Activated naive CD8-positive, alpha-beta T cell (primary cell): Measurements from ENCODE around the gene ARHGEF7.

ENCODE experiments used
- H3K27ac Mint-ChIP-seq: one replicate; pipeline ENCODE4 v1.8.0; 2021; ENCODE audit warnings: mixed read lengths
- H3K27me3 Mint-ChIP-seq: one replicate; pipeline ENCODE4 v1.8.0; 2021; ENCODE audit warnings: mixed read lengths
- H3K36me3 Mint-ChIP-seq: one replicate; pipeline ENCODE4 v1.8.0; 2021; ENCODE audit warnings: mixed read lengths
- H3K4me1 Mint-ChIP-seq: one replicate; pipeline ENCODE4 v1.8.0; 2021; ENCODE audit warnings: low read depth, mixed read lengths
- H3K4me3 Mint-ChIP-seq: one replicate; pipeline ENCODE4 v1.8.0; 2021; ENCODE audit warnings: mild to moderate bottlenecking, mixed read lengths
- H3K9me3 Mint-ChIP-seq: one replicate; pipeline ENCODE4 v1.8.0; 2021; ENCODE audit warnings: low read depth, mixed read lengths

The ARHGEF7 gene

GRCh38 chr13:111344471-111345191 is 229.5 kb downstream of the ARHGEF7 start:
- H3K9me3 Mint-ChIP-seq = no peaks in the 10 kb centered on the region
- H3K4me1 Mint-ChIP-seq = no peaks in the 10 kb centered on the region
- no peak overlapping the region for H3K4me3 Mint-ChIP-seq
- H3K36me3 Mint-ChIP-seq = peaks cover 1% of the 10 kb centered on the region
- H3K27ac Mint-ChIP-seq = no peak overlapping the region
- H3K27me3 Mint-ChIP-seq = no peaks in the 10 kb centered on the region

DNA sequence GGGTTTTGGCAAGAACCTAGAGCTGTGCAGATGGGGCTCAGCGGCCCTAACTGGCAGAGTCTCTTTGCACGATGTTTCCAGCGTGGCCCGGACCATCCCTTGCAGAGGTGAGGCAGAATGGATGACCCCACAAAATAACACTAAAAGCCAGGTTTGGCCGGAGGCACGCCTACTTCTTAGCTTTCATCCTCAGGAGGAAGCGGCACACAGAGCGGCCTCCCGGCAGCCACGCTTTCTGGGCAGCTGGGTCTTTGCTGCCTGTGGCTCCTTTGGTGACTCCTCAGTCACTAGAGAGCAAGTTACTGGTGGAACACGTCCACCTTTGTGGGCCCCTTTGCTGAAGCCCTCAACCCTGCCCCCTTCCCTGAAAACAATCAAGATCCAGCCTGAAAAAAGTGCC is 230.6 kb downstream of the ARHGEF7 start:
- H3K4me3 Mint-ChIP-seq = no peak overlapping the region
- H3K27me3 Mint-ChIP-seq = no peaks in the 10 kb centered on the region
- no peaks in the 10 kb centered on the region for H3K36me3 Mint-ChIP-seq
- no peak overlapping the region for H3K27ac Mint-ChIP-seq
- H3K4me1 Mint-ChIP-seq = no peaks in the 10 kb centered on the region
- no peaks in the 10 kb centered on the region for H3K9me3 Mint-ChIP-seq

- Mint-ChIP-seq H3K9me3 (no peaks in the 10 kb centered on the region), H3K4me1 (no peaks in the 10 kb centered on the region), H3K27me3 (no peaks in the 10 kb centered on the region), H3K27ac (no peak overlapping the region), H3K4me3 (no peak overlapping the region), H3K36me3 (no peaks in the 10 kb centered on the region)
Observed at GRCh38 chr13:111346101-111346680, 231.1 kb downstream of the ARHGEF7 start.

- Mint-ChIP-seq H3K27ac (no peak overlapping the region), H3K9me3 (peaks cover 4% of the 10 kb centered on the region), H3K27me3 (no peaks in the 10 kb centered on the region), H3K36me3 (no peaks in the 10 kb centered on the region), H3K4me1 (no peaks in the 10 kb centered on the region), H3K4me3 (no peak overlapping the region)
Observed at GRCh38 chr13:111347438-111347837, 232.3 kb downstream of the ARHGEF7 start.

DNA sequence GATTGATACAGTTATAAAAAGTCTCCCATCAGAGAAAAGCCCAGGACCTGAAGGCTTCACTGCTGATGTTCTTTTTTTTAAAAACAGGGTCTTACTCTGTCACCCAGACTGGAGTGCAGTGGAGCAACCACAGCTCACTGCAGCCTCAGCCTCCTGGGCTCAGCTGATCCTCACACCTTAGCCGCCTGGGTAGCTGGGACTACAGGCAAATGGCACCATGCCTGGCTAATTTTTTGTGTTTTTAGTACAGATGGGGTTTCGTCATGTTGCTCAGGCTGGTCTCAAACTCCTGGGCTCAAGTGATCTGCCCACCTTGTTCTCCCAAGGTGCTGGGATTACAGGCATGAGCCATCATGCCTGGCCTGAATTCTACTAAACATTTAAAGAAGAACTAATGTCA is 238.4 kb downstream of the ARHGEF7 start:
- peaks cover 6% of the 10 kb centered on the region for H3K9me3 Mint-ChIP-seq
- no peak overlapping the region for H3K4me3 Mint-ChIP-seq
- H3K36me3 Mint-ChIP-seq = no peaks in the 10 kb centered on the region
- peaks cover 7% of the 10 kb centered on the region for H3K4me1 Mint-ChIP-seq
- H3K27me3 Mint-ChIP-seq = no peaks in the 10 kb centered on the region
- H3K27ac Mint-ChIP-seq = no peak overlapping the region

DNA sequence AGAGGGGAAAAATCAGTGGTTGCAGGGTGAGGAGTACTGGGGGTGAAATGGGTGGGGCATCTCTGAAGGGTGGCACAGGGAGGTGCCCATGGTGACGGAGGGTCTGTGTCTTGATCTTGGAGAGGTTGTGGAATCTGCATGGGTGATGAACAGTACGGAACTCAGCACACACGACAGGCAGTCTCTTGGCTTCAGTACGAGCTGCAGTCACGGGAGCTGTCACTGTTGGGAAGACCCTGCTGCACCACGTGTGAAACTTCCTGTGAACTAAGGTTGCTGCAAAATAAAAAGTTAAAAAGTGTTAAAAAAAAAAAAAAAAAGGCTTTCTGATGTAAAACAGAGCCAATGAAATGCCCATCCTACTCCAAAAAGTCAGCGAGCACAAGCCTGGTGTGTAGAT is 239.7 kb downstream of the ARHGEF7 start:
- Mint-ChIP-seq H3K4me3 (no peak overlapping the region), H3K36me3 (no peaks in the 10 kb centered on the region), H3K27ac (no peak overlapping the region), H3K27me3 (no peaks in the 10 kb centered on the region), H3K9me3 (peaks cover 6% of the 10 kb centered on the region), H3K4me1 (peaks cover 7% of the 10 kb centered on the region)
